NCI-H2081 treated with DMSO at 0.1 percent for 48 hours (cell line): ENCODE data around the gene LCN2.
"Not testable (repeated sequence)": the region's sequence is repeated elsewhere in the genome, so short reads cannot be mapped to it uniquely, and the experiment has no call there.

Source experiments
- DNase-seq: peaks from one replicate; lab custom pipeline; 2025; lab: John Stamatoyannopoulos, UW

LCN2 gene

GRCh38 chr9:128128836-128129590 lies 20.2 kb upstream of the LCN2 start:
- no peak for DNase-seq

GRCh38 chr9:128129976-128130590 lies 19.2 kb upstream of the LCN2 start:
- DNase-seq, result not testable (repeated sequence)

GRCh38 chr9:128130651-128131050 lies 18.6 kb upstream of the LCN2 start:
- DNase-seq, result not testable (repeated sequence)

GRCh38 chr9:128131346-128131745 lies 17.9 kb upstream of the LCN2 start:
- DNase-seq, result not testable (repeated sequence)

- not testable (repeated sequence) for DNase-seq
Observed at GRCh38 chr9:128132139-128132538, 17.1 kb upstream of the LCN2 start.

GRCh38 chr9:128135561-128135960 lies 13.7 kb upstream of the LCN2 start:
- not testable (repeated sequence) for DNase-seq

- DNase-seq, result no peak
Observed at GRCh38 chr9:128136816-128137793, 12.1 kb upstream of the LCN2 start.

- no peak for DNase-seq
Observed at GRCh38 chr9:128138001-128138400, 11.3 kb upstream of the LCN2 start.

GRCh38 chr9:128139621-128140020 lies 9.6 kb upstream of the LCN2 start:
- DNase-seq, result no peak

GRCh38 chr9:128141604-128142003 lies 7.6 kb upstream of the LCN2 start:
- DNase-seq, result no peak

GRCh38 chr9:128142061-128142460 lies 7.2 kb upstream of the LCN2 start:
- no peak for DNase-seq

- DNase-seq, result no peak
Observed at GRCh38 chr9:128142596-128142995, 6.7 kb upstream of the LCN2 start.

GRCh38 chr9:128143525-128144238 lies 5.6 kb upstream of the LCN2 start:
- no peak for DNase-seq

- DNase-seq, result no peak
Observed at GRCh38 chr9:128144239-128145181, 4.7 kb upstream of the LCN2 start.

- DNase-seq, result no peak
Observed at GRCh38 chr9:128145536-128145935, 3.7 kb upstream of the LCN2 start.

GRCh38 chr9:128145951-128146351 lies 3.3 kb upstream of the LCN2 start:
- DNase-seq, result no peak

- no peak for DNase-seq
Observed at GRCh38 chr9:128146591-128147120, 2.6 kb upstream of the LCN2 start.

GRCh38 chr9:128148509-128149000 lies 698 bp upstream of the LCN2 start:
- no peak for DNase-seq

- no peak for DNase-seq
Observed at GRCh38 chr9:128149951-128150593, 819 bp downstream of the LCN2 start.
